NT2/D1 (cell line): ENCODE results near the gene NEGR1.

Experiments
- DNase-seq: peaks from one replicate; pipeline ENCODE4 v3.0.0-alpha.2; 2011; ENCODE audit warnings: low read depth, low spot score
- H3K27me3 ChIP-seq: 2 replicates; pipeline ENCODE4 v1.6.0; 2011; ENCODE audit warnings: mild to moderate bottlenecking; ENCODE audit not compliant: insufficient read length, insufficient read depth
- H3K36me3 ChIP-seq: 2 replicates; pipeline ENCODE4 v1.6.1; 2011; ENCODE audit warnings: mild to moderate bottlenecking, low read length, mixed read lengths; ENCODE audit not compliant: insufficient read depth, insufficient read length
- H3K4me1 ChIP-seq: 2 replicates; pipeline ENCODE4 v1.5.1; 2011; ENCODE audit not compliant: insufficient read depth, insufficient read length
- H3K4me3 ChIP-seq: 2 replicates; pipeline ENCODE4 v1.5.1; 2011; ENCODE audit warnings: low read depth; ENCODE audit not compliant: insufficient read length
- H3K9ac ChIP-seq: 2 replicates; pipeline ENCODE4 v1.6.0; 2011; ENCODE audit warnings: low read depth; ENCODE audit not compliant: insufficient read length
- H3K9me3 ChIP-seq: 2 replicates; pipeline ENCODE4 v1.5.1; 2011; ENCODE audit warnings: mild to moderate bottlenecking, low read length; ENCODE audit not compliant: insufficient read depth
- SUZ12 ChIP-seq: IDR thresholded peaks from 2 replicates; pipeline ENCODE4 v1.6.1; 2011; ENCODE audit not compliant: insufficient read length, insufficient read depth; ENCODE audit errors: extremely low read depth
- YY1 ChIP-seq: IDR thresholded peaks from 2 replicates; pipeline ENCODE4 v1.6.1; 2011; ENCODE audit not compliant: insufficient read length, insufficient read depth
- ZNF274 ChIP-seq: IDR thresholded peaks from 2 replicates; pipeline ENCODE4 v1.6.1; 2011; ENCODE audit warnings: mild to moderate bottlenecking, low read depth, low read length

The NEGR1 gene

DNA sequence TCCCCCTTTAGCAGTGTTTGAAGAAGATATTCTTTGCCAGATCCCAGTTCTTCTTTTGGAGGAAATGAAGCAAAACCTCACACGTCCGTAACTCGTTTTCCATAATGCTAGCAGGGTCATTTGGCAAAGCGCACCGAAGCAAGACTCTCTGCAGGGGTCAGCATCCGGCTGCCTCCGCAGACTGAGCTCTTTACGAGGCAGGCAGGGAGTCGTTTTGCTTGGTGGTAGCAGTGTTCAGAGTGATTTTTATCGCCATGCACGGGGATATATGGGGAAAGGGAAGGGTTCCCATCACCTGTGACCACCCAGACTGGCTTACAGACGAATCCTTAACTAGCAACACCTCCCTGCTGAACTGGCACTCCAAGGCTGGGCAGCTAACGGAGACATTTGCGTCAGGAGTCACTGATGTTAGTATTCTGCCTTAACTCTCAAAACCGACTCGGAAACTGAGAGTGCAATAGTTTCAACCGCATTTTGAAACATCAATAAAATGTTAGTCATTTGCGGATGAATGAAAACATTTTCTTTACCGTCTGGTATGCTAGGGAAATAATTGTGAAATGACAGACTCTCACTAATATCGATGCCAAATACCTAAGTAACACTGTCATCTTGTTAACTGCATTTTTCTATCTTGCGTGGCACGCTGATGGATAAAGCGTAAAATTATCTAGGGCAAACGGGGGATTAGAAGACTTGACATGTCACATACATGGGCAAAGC is 2.2 kb upstream of the NEGR1 start:
- TF ChIP-seq ZNF274 (no peak), SUZ12 (no peak), YY1 (no peak)
- Histone ChIP-seq H3K9me3 (no peaks in the 10 kb centered on the region), H3K4me3 (peak overlapping the region; percentile 86), H3K9ac (peak overlapping the region; percentile 83), H3K27me3 (peaks cover 44% of the 10 kb centered on the region), H3K36me3 (no peaks in the 10 kb centered on the region), H3K4me1 (peaks cover 2% of the 10 kb centered on the region)
- peak; percentile 59 for DNase-seq

DNA sequence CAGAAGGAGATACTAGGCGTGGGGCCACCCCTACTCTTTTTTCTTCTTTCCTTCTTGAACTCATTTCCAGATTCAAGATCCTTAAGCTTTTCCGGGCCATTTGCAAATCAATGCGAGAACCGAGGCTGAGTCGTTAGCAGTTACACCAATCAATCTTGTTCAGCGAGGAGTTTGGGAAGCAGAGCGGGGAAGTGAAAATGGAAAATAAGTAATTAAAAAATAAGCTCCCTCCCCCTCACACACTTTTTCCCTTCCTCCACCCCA is 1.7 kb upstream of the NEGR1 start:
- H3K9ac ChIP-seq: peak overlapping the region; percentile 83

DNA sequence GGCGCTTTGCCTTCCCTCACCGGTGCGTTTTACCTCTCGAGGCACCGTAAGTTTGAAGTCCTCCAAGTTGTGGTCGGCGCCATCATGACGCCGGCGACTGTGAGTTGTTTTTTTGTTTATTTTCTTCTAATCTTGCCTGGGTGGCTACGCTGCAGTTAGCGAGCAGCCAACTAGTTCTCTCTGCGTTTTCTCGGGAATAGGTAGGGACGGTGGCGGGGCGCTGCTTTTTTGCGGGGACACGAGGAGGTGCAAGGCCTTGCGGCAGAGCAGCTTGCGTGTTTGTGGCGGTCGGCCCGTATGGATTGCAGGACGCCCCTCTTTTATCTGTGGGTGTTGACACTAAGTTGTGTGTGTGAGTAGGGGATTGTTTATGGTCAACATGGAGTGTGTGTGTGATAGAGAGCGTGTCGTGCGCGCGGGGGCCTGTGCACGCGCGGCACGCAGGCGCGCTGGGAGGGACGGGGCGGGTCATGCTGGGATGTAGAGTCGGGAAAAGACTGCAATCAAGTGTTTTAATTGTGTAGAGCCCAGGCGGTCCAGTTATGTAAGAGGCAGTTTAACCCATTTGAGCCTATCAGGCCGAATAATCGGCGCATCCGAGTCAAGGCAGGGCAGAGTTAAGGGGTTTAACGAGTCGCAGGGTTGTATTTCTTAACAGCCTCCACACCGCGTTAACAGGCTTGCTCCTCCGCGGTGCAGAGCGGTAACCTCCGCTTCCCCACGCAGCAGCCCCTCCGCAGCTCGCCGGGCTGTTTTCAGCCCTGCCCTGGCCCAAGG is 1.2 kb upstream of the NEGR1 start:
- Histone ChIP-seq H3K36me3 (no peaks in the 10 kb centered on the region), H3K9me3 (no peaks in the 10 kb centered on the region), H3K4me1 (peaks cover 2% of the 10 kb centered on the region), H3K4me3 (peak overlapping the region; percentile 86), H3K9ac (peak overlapping the region; percentile 83), H3K27me3 (peaks cover 44% of the 10 kb centered on the region)
- no peak for TF ChIP-seq ZNF274
- no peak for TF ChIP-seq YY1
- no peak for TF ChIP-seq SUZ12
- no peak for DNase-seq

More for the DNA sequence above, 1.7 kb upstream of the NEGR1 start:
- Histone ChIP-seq H3K27me3 (peaks cover 44% of the 10 kb centered on the region), H3K4me3 (peak overlapping the region; percentile 86), H3K36me3 (no peaks in the 10 kb centered on the region), H3K9me3 (no peaks in the 10 kb centered on the region), H3K4me1 (peaks cover 2% of the 10 kb centered on the region)
- no peak for TF ChIP-seq ZNF274
- no peak for TF ChIP-seq YY1
- no peak for TF ChIP-seq SUZ12
- peak; percentile 81 for DNase-seq

DNA sequence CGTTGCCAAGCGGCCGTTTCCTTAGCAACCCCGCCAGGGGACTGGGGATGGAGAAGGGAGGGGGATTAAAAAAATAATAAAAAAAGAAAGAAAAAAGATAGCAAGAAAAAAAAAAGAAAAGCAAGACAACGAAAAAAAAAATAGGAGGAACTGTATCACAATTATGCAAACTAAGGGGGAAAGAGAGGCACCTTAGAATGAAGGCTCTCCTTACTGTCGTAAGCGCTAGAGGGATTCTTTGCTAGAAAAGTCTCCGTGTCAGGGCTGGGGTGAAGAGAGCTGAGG is 625 bp upstream of the NEGR1 start:
- H3K9ac ChIP-seq: peak overlapping the region; percentile 83
- TF ChIP-seq SUZ12: no peak
- peak overlapping the region; percentile 86 for H3K4me3 ChIP-seq
- H3K36me3 ChIP-seq: no peaks in the 10 kb centered on the region
- DNase-seq: peak; percentile 23
- peaks cover 2% of the 10 kb centered on the region for H3K4me1 ChIP-seq
- peaks cover 44% of the 10 kb centered on the region for H3K27me3 ChIP-seq
- H3K9me3 ChIP-seq: no peaks in the 10 kb centered on the region

DNA sequence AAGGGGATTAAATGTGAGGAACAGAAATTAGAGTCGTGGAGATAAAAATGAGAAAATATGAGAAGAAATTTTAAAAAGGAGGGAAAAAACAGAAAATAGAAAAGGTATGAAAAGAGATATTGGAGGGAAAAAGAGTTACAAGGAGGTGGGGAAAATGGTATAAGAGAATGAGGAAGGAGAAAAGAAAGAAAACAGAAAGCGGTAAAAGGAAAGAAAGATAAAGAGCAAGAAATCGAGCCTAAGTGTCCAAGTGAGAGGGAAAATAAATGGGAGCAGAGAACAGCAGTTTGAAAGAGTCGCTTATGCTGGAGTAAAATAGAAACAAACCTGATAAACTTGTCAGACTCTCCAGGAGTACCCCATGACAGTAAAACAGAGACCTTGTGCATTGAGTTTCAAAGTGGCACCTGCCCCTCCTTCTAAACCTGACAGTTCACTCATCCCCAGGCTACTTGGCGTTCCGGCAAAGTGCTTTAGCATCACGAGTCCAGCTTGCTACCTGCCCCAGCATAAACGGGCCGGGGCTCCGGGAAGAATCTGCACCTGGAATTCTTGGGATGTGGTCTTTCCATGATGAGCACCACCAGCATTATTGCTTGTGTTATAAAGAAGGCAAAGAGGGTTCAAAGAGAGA is 585 bp downstream of the NEGR1 start:
- Histone ChIP-seq H3K9ac (peak overlapping the region; percentile 82), H3K27me3 (peaks cover 44% of the 10 kb centered on the region), H3K4me1 (peaks cover 2% of the 10 kb centered on the region), H3K36me3 (no peaks in the 10 kb centered on the region), H3K4me3 (peak overlapping the region; percentile 66), H3K9me3 (no peaks in the 10 kb centered on the region)
- DNase-seq: no peak
- TF ChIP-seq SUZ12 (no peak), ZNF274 (no peak), YY1 (no peak)

DNA sequence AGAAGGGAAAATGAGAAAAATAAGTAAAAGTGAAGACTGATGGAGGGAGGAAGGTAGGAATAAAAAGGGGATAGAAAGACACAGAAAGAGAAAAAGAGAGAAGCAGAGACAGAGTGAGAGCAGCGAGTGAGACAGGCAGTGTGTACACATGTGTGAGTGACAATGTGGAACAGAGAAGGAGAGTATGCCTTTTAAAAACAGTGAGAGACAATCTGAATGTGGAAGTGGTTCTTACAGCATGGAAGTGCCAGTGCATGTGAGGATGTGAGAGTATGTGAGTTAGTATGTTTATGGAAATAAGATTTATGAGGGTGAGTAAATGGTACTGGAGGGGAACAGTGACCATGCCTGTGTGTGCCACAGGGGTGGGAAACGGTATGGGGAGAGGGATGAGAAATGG is 1.2 kb downstream of the NEGR1 start:
- DNase-seq: no peak
- TF ChIP-seq YY1 (no peak), SUZ12 (no peak)
- Histone ChIP-seq H3K9ac (no peak overlapping the region), H3K4me3 (no peak overlapping the region), H3K9me3 (no peaks in the 10 kb centered on the region), H3K27me3 (peaks cover 40% of the 10 kb centered on the region), H3K4me1 (peaks cover 2% of the 10 kb centered on the region), H3K36me3 (no peaks in the 10 kb centered on the region)

DNA sequence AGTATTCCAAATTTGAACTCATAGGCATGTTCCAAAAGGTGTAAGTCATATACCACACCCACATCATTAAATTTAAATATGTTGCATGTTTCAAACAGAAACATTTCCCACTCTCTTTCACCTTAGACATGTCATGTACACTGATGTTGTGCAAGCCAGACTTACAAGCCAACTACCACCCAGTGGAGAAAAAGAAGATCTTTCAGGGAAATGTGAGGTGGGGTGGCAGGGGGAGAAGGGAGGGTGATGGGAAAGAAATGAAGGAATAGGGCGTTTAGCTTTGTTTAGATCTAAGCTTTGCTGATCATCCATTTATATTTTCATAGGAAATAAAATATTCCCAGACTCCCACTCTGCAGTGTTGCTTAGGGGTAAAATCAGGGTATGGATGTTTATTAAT is 1.6 kb downstream of the NEGR1 start:
- Histone ChIP-seq H3K36me3 (no peaks in the 10 kb centered on the region), H3K9ac (no peak overlapping the region)
- DNase-seq: no peak

More for the DNA sequence above, 1.6 kb downstream of the NEGR1 start:
- Histone ChIP-seq H3K27me3 (peaks cover 35% of the 10 kb centered on the region), H3K4me1 (peaks cover 2% of the 10 kb centered on the region), H3K9me3 (no peaks in the 10 kb centered on the region), H3K4me3 (no peak overlapping the region)
- TF ChIP-seq SUZ12 (no peak), ZNF274 (no peak), YY1 (no peak)
